Memory B cell (primary cell): Measurements from ENCODE around the gene SAYSD1.

Experiments
- ATAC-seq: fragments of 150-1000 bp; cut with Tn5 transposase; 2 replicates; pipeline ENCODE4 v1.10.0; 2021; ENCODE audit warnings: low read depth, mild to moderate bottlenecking, moderate library complexity
- DNase-seq, 2 donors: peaks; one replicate each; pipeline ENCODE4 v3.0.0; 2022; ENCODE audit warnings: low spot score in 2 of 2
- H3K27ac Mint-ChIP-seq: one replicate; pipeline ENCODE4 v1.8.0; 2022; ENCODE audit warnings: mild to moderate bottlenecking, moderate library complexity, mixed read lengths
- H3K27me3 Mint-ChIP-seq: one replicate; pipeline ENCODE4 v1.8.0; 2022; ENCODE audit warnings: mixed read lengths
- H3K36me3 Mint-ChIP-seq: one replicate; pipeline ENCODE4 v1.8.0; 2022; ENCODE audit warnings: mild to moderate bottlenecking, mixed read lengths
- H3K4me1 Mint-ChIP-seq: one replicate; pipeline ENCODE4 v1.8.0; 2022; ENCODE audit warnings: mixed read lengths
- H3K4me3 Mint-ChIP-seq: one replicate; pipeline ENCODE4 v1.8.0; 2022; ENCODE audit warnings: mild to moderate bottlenecking, moderate library complexity, mixed read lengths
- H3K9me3 Mint-ChIP-seq: one replicate; pipeline ENCODE4 v1.8.0; 2022; ENCODE audit warnings: mixed read lengths

SAYSD1 gene

GRCh38 chr6:39079197-39080125 lies 35.5 kb downstream of the SAYSD1 start:
- no peak overlapping the region for H3K27ac Mint-ChIP-seq
- no peaks in the 10 kb centered on the region for H3K9me3 Mint-ChIP-seq
- no peak overlapping the region for H3K4me3 Mint-ChIP-seq
- no peaks in the 10 kb centered on the region for H3K4me1 Mint-ChIP-seq
- no peak for ATAC-seq
- DNase-seq = no peak
- peaks cover 10% of the 10 kb centered on the region for H3K27me3 Mint-ChIP-seq
- no peaks in the 10 kb centered on the region for H3K36me3 Mint-ChIP-seq

GRCh38 chr6:39078695-39079094 lies 36.3 kb downstream of the SAYSD1 start:
- Mint-ChIP-seq H3K4me3 (no peak overlapping the region), H3K36me3 (no peaks in the 10 kb centered on the region), H3K27ac (no peak overlapping the region), H3K4me1 (no peaks in the 10 kb centered on the region), H3K9me3 (no peaks in the 10 kb centered on the region), H3K27me3 (peaks cover 8% of the 10 kb centered on the region)
- no peak for DNase-seq
- no peak for ATAC-seq

GRCh38 chr6:39077882-39078594 lies 36.9 kb downstream of the SAYSD1 start:
- H3K9me3 Mint-ChIP-seq = no peaks in the 10 kb centered on the region
- no peak overlapping the region for H3K4me3 Mint-ChIP-seq
- H3K27ac Mint-ChIP-seq = no peak overlapping the region
- DNase-seq (no peak), ATAC-seq (no peak)
- H3K27me3 Mint-ChIP-seq = peaks cover 5% of the 10 kb centered on the region
- no peaks in the 10 kb centered on the region for H3K36me3 Mint-ChIP-seq
- no peaks in the 10 kb centered on the region for H3K4me1 Mint-ChIP-seq

GRCh38 chr6:39076623-39077535 lies 38.1 kb downstream of the SAYSD1 start:
- ATAC-seq (no peak), DNase-seq (no peak)
- Mint-ChIP-seq H3K27ac (no peak overlapping the region), H3K4me3 (no peak overlapping the region), H3K9me3 (no peaks in the 10 kb centered on the region), H3K36me3 (no peaks in the 10 kb centered on the region), H3K4me1 (no peaks in the 10 kb centered on the region), H3K27me3 (peaks cover 6% of the 10 kb centered on the region)

- Mint-ChIP-seq H3K36me3 (no peaks in the 10 kb centered on the region), H3K27me3 (peaks cover 7% of the 10 kb centered on the region), H3K4me1 (no peaks in the 10 kb centered on the region), H3K4me3 (no peak overlapping the region), H3K27ac (no peak overlapping the region), H3K9me3 (no peaks in the 10 kb centered on the region)
- DNase-seq (no peak), ATAC-seq (no peak)
These were observed 39.0 kb downstream of the SAYSD1 start for GRCh38 chr6:39075807-39076622.

- Mint-ChIP-seq H3K9me3 (no peaks in the 10 kb centered on the region), H3K27me3 (peaks cover 7% of the 10 kb centered on the region), H3K4me3 (no peak overlapping the region), H3K4me1 (no peaks in the 10 kb centered on the region), H3K27ac (no peak overlapping the region), H3K36me3 (no peaks in the 10 kb centered on the region)
- no peak for ATAC-seq
- no peak for DNase-seq
These were observed 39.8 kb downstream of the SAYSD1 start for GRCh38 chr6:39075010-39075686.

- H3K4me3 Mint-ChIP-seq = no peak overlapping the region
- H3K9me3 Mint-ChIP-seq = no peaks in the 10 kb centered on the region
- no peak overlapping the region for H3K27ac Mint-ChIP-seq
- no peaks in the 10 kb centered on the region for H3K36me3 Mint-ChIP-seq
- H3K4me1 Mint-ChIP-seq = no peaks in the 10 kb centered on the region
- H3K27me3 Mint-ChIP-seq = peaks cover 7% of the 10 kb centered on the region
- ATAC-seq = no peak
- no peak for DNase-seq
These were observed 40.5 kb downstream of the SAYSD1 start for GRCh38 chr6:39074486-39074885.

GRCh38 chr6:39073471-39074355 lies 41.3 kb downstream of the SAYSD1 start:
- Mint-ChIP-seq H3K36me3 (no peaks in the 10 kb centered on the region), H3K27ac (no peak overlapping the region), H3K9me3 (no peaks in the 10 kb centered on the region), H3K4me3 (no peak overlapping the region), H3K4me1 (no peaks in the 10 kb centered on the region), H3K27me3 (peaks cover 7% of the 10 kb centered on the region)
- ATAC-seq = no peak
- DNase-seq = no peak

- H3K4me1 Mint-ChIP-seq = no peaks in the 10 kb centered on the region
- DNase-seq (no peak), ATAC-seq (no peak)
- no peaks in the 10 kb centered on the region for H3K9me3 Mint-ChIP-seq
- H3K27ac Mint-ChIP-seq = no peak overlapping the region
- H3K4me3 Mint-ChIP-seq = no peak overlapping the region
- no peaks in the 10 kb centered on the region for H3K36me3 Mint-ChIP-seq
- peaks cover 7% of the 10 kb centered on the region for H3K27me3 Mint-ChIP-seq
These were observed 42.2 kb downstream of the SAYSD1 start for GRCh38 chr6:39072830-39073229.

GRCh38 chr6:39068391-39068790 lies 46.6 kb downstream of the SAYSD1 start:
- H3K4me3 Mint-ChIP-seq = no peak overlapping the region
- peaks cover 8% of the 10 kb centered on the region for H3K27me3 Mint-ChIP-seq
- H3K9me3 Mint-ChIP-seq = no peaks in the 10 kb centered on the region
- H3K36me3 Mint-ChIP-seq = no peaks in the 10 kb centered on the region
- H3K4me1 Mint-ChIP-seq = no peaks in the 10 kb centered on the region
- ATAC-seq (no peak), DNase-seq (no peak)
- H3K27ac Mint-ChIP-seq = no peak overlapping the region

GRCh38 chr6:39065561-39065960 lies 49.4 kb downstream of the SAYSD1 start:
- Mint-ChIP-seq H3K9me3 (no peaks in the 10 kb centered on the region), H3K4me1 (no peaks in the 10 kb centered on the region), H3K4me3 (no peak overlapping the region), H3K27ac (no peak overlapping the region), H3K36me3 (no peaks in the 10 kb centered on the region), H3K27me3 (peaks cover 7% of the 10 kb centered on the region)
- ATAC-seq = no peak
- DNase-seq = no peak

GRCh38 chr6:39063526-39063925 lies 51.5 kb downstream of the SAYSD1 start:
- Mint-ChIP-seq H3K36me3 (no peaks in the 10 kb centered on the region), H3K27ac (no peak overlapping the region), H3K4me1 (no peaks in the 10 kb centered on the region), H3K27me3 (peaks cover 15% of the 10 kb centered on the region), H3K4me3 (no peak overlapping the region), H3K9me3 (no peaks in the 10 kb centered on the region)
- ATAC-seq (no peak), DNase-seq (no peak)
